LNCaP clone FGC (cell line): ENCODE measurements around the gene LPP.

Experiments used
- DNase-seq: peaks from one replicate; pipeline ENCODE4 v3.0.0-alpha.2; 2011; ENCODE audit warnings: low read depth
- H3K4me3 ChIP-seq: 2 replicates; pipeline ENCODE4 v1.5.1; 2011; ENCODE audit warnings: mild to moderate bottlenecking, low read depth, low read length, control low read depth
- CTCF ChIP-seq: IDR thresholded peaks from 2 replicates; pipeline ENCODE4 v1.5.1; 2012; ENCODE audit warnings: mild to moderate bottlenecking; ENCODE audit not compliant: control insufficient read depth, insufficient read depth; ENCODE audit errors: extremely low read depth

LPP gene

GRCh38 chr3:188875413-188875812, 721.5 kb downstream of the LPP start:
- H3K4me3 ChIP-seq: no peak overlapping the region
- no peak for TF ChIP-seq CTCF
- peak; percentile 39 for DNase-seq

GRCh38 chr3:188876370-188876769, 722.4 kb downstream of the LPP start:
- TF ChIP-seq CTCF: no peak
- H3K4me3 ChIP-seq: no peak overlapping the region
- DNase-seq: no peak

GRCh38 chr3:188877381-188877780, 723.4 kb downstream of the LPP start:
- no peak for TF ChIP-seq CTCF
- DNase-seq: no peak
- no peak overlapping the region for H3K4me3 ChIP-seq

GRCh38 chr3:188878076-188878475, 724.1 kb downstream of the LPP start:
- no peak for TF ChIP-seq CTCF
- no peak overlapping the region for H3K4me3 ChIP-seq

DNA sequence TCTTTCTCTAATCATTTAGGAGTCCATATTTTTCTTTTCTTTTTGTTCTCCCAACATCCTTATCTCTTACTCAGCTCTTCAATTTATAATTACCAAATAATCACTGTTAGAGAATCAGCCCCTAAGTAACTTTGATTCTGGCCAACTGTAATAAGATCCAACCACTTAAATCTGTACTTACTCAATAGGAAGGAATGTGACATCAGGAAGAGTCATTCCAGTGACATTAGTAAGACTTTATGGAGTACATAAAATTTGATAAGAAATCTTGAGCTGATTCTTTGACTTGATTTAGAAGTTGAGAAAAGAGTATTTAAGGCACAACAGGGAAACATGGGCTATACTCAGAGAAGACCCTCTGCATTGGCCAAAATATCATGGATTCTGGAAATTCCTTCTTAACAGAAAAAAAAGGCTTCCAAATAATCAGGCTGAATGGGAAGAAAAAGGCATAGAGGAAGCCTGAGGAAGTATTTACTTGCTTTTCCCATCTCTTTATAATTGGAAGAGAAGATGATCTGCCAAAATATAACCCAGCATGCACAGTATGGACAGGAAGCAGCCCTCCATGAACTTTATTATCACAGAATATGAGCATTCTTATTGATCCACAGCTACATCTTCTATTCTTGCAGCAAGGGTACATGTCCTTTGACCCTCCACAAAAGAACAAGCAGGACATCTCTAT, 728.1 kb downstream of the LPP start:
- no peak overlapping the region for H3K4me3 ChIP-seq
- no peak for TF ChIP-seq CTCF
- peak; percentile 18 for DNase-seq

More at GRCh38 chr3:188878076-188878475, 724.1 kb downstream of the LPP start:
- no peak for DNase-seq

GRCh38 chr3:188884299-188885043, 730.5 kb downstream of the LPP start:
- TF ChIP-seq CTCF: no peak
- no peak overlapping the region for H3K4me3 ChIP-seq
- DNase-seq: no peak
